ENCODE data around the gene TP63. TPM values are rescaled to one million over a fixed set of nuclear protein-coding genes. Genes with fewer than 3 reads are reported as not detected.

Gene TP63
- total RNA-seq, 1 experiment from 2014 or later: not detected

- Histone ChIP-seq H2BK20ac (ENCODE audit: low read depth, low read length, poor library complexity, severe bottlenecking) (no peak overlapping the region), H3K9ac (ENCODE audit: extremely low read depth, insufficient read length, low read length) (no peak overlapping the region), H4K5ac (ENCODE audit: insufficient read length, low read depth, low read length) (no peak overlapping the region), H3K23ac (ENCODE audit: insufficient read length, low read depth, low read length) (no peak overlapping the region), H2BK5ac (ENCODE audit: insufficient read length, low read length) (no peak overlapping the region), H3K14ac (ENCODE audit: insufficient read depth, low read length) (no peak overlapping the region), H3K27ac (ENCODE audit: insufficient read length, low read depth, low read length) (no peak overlapping the region), H4K8ac (replicated peaks; ENCODE audit: insufficient read length, low read depth, low read length) (no peak overlapping the region), H4K91ac (ENCODE audit: insufficient read length, low read depth, low read length) (no peak overlapping the region), H3K4me1 (ENCODE audit: insufficient read depth, low read length) (no peaks in the 10 kb centered on the region), H3K4ac (ENCODE audit: low read depth, low read length) (no peak overlapping the region), H2BK15ac (ENCODE audit: low read depth, low read length) (no peak overlapping the region), H2AFZ (ENCODE audit: low read length) (no peak overlapping the region), H3K23me2 (ENCODE audit: insufficient read length, low read depth, low read length, poor library complexity, severe bottlenecking) (no peaks in the 10 kb centered on the region), H2AK5ac (ENCODE audit: insufficient read length, low read length) (no peak overlapping the region), H3K9me3 (ENCODE audit: control insufficient read depth, low read depth, low read length) (no peaks in the 10 kb centered on the region), H3K79me2 (ENCODE audit: insufficient read depth, low read length) (no peaks in the 10 kb centered on the region), H3K18ac (ENCODE audit: insufficient read length, low read depth, low read length) (no peak overlapping the region), H2BK120ac (ENCODE audit: low read depth, low read length, poor library complexity, severe bottlenecking) (no peak overlapping the region), H3K27me3 (ENCODE audit: insufficient read depth, low read length) (no peaks in the 10 kb centered on the region), H3K79me1 (ENCODE audit: insufficient read depth, low read depth, low read length, poor library complexity, severe bottlenecking) (no peaks in the 10 kb centered on the region), H3K4me2 (ENCODE audit: insufficient read depth, insufficient read length, low read length) (no peak overlapping the region), H3T11ph (ENCODE audit: low read length) (no peak overlapping the region), H3K56ac (ENCODE audit: insufficient read length, low read depth, low read length) (no peak overlapping the region), H4K20me1 (ENCODE audit: control insufficient read depth, insufficient read depth, insufficient read length) (no peaks in the 10 kb centered on the region), H2BK12ac (ENCODE audit: insufficient read length, low read depth, low read length) (no peak overlapping the region)
- TF ChIP-seq CTCF (conservative IDR thresholded peaks at IDR 0.05): no peak
- no peak overlapping the region for H3K4me3 Mint-ChIP-seq
- DNase-seq: no peak
- no peaks in the 10 kb centered on the region for H3K36me3 Mint-ChIP-seq (ENCODE audit: insufficient read depth in 1 of 3, low read depth in 3 of 3)
- no peaks in the 10 kb centered on the region for H3K27me3 Mint-ChIP-seq (ENCODE audit: low read depth)
- H3K9me3 Mint-ChIP-seq: no peaks in the 10 kb centered on the region
- H3K4me1 Mint-ChIP-seq: no peaks in the 10 kb centered on the region
- H3K27ac Mint-ChIP-seq: no peak overlapping the region
Measured at GRCh38 chr3:189689625-189690024, 58.4 kb downstream of the TP63 start.

All from H9 (cell line).